KMS-11 (cell line): ENCODE measurements around the gene NOL9.

Experiments used
- H2AFZ ChIP-seq: fragments of 200-600 bp; sonication (generic); 2 replicates; pipeline ENCODE4 v1.6.1; 2016; ENCODE audit warnings: antibody characterized with exemption, mixed run types, low read depth
- H3K27ac ChIP-seq: fragments of 200-600 bp; sonication (generic); 2 replicates; pipeline ENCODE4 v1.6.1; 2016; ENCODE audit warnings: mild to moderate bottlenecking, mixed run types
- H3K27me3 ChIP-seq: fragments of 200-600 bp; sonication (generic); 2 replicates; pipeline ENCODE4 v1.6.1; 2017; ENCODE audit warnings: mild to moderate bottlenecking, low read depth, mixed run types, moderate library complexity; ENCODE audit not compliant: insufficient read depth
- H3K36me3 ChIP-seq: fragments of 200-600 bp; sonication (generic); 2 replicates; pipeline ENCODE4 v1.6.1; 2017; ENCODE audit warnings: mild to moderate bottlenecking, mixed run types; ENCODE audit not compliant: insufficient read depth
- H3K4me1 ChIP-seq: fragments of 200-600 bp; sonication (generic); 2 replicates; pipeline ENCODE4 v1.6.1; 2016; ENCODE audit warnings: mild to moderate bottlenecking, low read depth, mixed run types; ENCODE audit not compliant: poor library complexity, severe bottlenecking
- H3K4me2 ChIP-seq: fragments of 200-600 bp; sonication (generic); 2 replicates; pipeline ENCODE4 v1.7.0; 2016; ENCODE audit warnings: mild to moderate bottlenecking, mixed run types
- H3K4me3 ChIP-seq: fragments of 200-600 bp; sonication (generic); IDR thresholded peaks from 2 replicates; pipeline ENCODE4 v1.6.1; 2017; ENCODE audit warnings: low read depth, low read length, mixed read lengths; ENCODE audit not compliant: insufficient read depth
- H3K79me2 ChIP-seq: fragments of 200-600 bp; sonication (generic); 2 replicates; pipeline ENCODE4 v1.6.1; 2016; ENCODE audit warnings: low read depth, mixed run types; ENCODE audit not compliant: insufficient read depth
- H3K9ac ChIP-seq: fragments of 200-600 bp; sonication (generic); 2 replicates; pipeline ENCODE4 v1.6.1; 2016; ENCODE audit warnings: mild to moderate bottlenecking, mixed run types
- H4K20me1 ChIP-seq: fragments of 200-600 bp; sonication (generic); 2 replicates; pipeline ENCODE4 v1.6.1; 2016; ENCODE audit warnings: mild to moderate bottlenecking, mixed run types; ENCODE audit not compliant: insufficient read depth
- TF ChIP-seq, protein P1 (sequence below): fragments of 200-600 bp; sonication (generic); conservative IDR thresholded peaks from 2 replicates; pipeline ENCODE4 v1.6.1; 2017; ENCODE audit warnings: low read depth, mild to moderate bottlenecking, antibody characterized with exemption, low read length, moderate library complexity, mixed read lengths

Gene NOL9

DNA sequence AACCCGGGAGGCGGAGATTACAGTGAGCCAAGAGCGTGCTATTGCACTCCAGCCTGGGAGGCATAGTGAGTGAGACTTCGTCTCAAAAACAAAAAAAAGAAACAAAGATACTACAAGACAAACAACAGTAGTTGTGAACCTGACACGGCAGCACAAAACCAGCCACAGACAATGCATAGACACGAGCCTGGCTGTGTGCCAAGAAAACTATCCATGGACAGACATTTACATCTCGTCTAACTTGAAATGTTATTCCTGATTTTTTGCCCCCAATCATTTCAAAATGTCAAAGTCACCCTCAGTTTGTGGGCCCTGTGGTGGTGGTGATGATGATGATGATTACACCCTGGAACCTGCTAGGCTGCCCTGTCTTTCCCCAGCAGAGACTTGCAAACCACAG, 42.0 kb upstream of the NOL9 start:
- Histone ChIP-seq H3K27me3 (no peaks in the 10 kb centered on the region), H3K79me2 (peaks cover 53% of the 10 kb centered on the region), H3K4me2 (no peak overlapping the region), H3K4me1 (peaks cover 21% of the 10 kb centered on the region), H2AFZ (no peak overlapping the region), H3K36me3 (peaks cover 11% of the 10 kb centered on the region; the same call in 1 of the 2 replicates), H4K20me1 (peaks cover 28% of the 10 kb centered on the region; the same call in 1 of the 2 replicates), H3K27ac (no peak overlapping the region), H3K9ac (no peak overlapping the region), H3K4me3 (no peak overlapping the region)
- TF ChIP-seq, protein P1, sequence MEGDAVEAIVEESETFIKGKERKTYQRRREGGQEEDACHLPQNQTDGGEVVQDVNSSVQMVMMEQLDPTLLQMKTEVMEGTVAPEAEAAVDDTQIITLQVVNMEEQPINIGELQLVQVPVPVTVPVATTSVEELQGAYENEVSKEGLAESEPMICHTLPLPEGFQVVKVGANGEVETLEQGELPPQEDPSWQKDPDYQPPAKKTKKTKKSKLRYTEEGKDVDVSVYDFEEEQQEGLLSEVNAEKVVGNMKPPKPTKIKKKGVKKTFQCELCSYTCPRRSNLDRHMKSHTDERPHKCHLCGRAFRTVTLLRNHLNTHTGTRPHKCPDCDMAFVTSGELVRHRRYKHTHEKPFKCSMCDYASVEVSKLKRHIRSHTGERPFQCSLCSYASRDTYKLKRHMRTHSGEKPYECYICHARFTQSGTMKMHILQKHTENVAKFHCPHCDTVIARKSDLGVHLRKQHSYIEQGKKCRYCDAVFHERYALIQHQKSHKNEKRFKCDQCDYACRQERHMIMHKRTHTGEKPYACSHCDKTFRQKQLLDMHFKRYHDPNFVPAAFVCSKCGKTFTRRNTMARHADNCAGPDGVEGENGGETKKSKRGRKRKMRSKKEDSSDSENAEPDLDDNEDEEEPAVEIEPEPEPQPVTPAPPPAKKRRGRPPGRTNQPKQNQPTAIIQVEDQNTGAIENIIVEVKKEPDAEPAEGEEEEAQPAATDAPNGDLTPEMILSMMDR, result no peak

DNA sequence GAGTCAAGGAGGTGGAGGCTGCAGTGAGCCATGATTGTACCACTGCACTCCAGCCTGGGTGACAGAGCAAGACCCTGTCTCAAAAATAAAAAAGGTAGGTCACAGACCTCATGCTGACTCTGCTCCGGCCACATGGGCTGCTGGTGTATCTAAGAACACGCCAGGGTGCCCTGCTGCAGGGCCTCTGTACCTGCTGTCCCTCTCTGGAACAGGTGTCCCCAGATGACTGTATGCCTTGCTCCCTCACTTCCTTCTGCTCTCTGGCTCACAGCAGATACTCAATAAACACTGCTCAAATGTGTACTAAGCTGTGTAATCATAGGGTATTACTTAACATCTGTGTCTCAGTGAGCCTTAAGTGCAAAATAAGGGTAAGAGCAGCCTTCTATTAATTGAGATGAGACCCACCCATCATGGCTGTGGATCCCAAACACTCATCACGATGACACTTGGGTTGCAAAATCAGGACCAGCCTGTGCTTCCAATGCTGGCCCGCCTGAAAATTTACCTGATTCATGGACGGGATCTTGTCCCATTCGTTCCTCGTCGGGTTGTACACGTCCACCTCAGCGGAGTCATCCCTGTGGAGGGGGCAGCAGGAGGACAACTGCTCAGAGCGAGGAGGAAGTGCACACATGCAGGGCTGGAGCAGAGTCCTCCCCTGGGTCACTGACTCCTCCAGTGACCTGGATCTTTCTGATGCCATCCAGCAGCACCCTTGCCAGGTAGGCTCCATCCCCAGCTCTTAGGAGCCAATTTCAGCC, 40.8 kb upstream of the NOL9 start:
- H3K9ac ChIP-seq, result no peak overlapping the region
- H3K36me3 ChIP-seq, result peaks cover 11% of the 10 kb centered on the region; the same call in 1 of the 2 replicates
- no peak overlapping the region for H3K4me2 ChIP-seq
- peaks cover 41% of the 10 kb centered on the region for H3K79me2 ChIP-seq
- no peak overlapping the region for H3K4me3 ChIP-seq
- no peak overlapping the region for H3K27ac ChIP-seq
- H4K20me1 ChIP-seq, result peaks cover 19% of the 10 kb centered on the region; the same call in 1 of the 2 replicates
- TF ChIP-seq, protein P1, result no peak
- no peaks in the 10 kb centered on the region for H3K27me3 ChIP-seq
- no peak overlapping the region for H2AFZ ChIP-seq
- H3K4me1 ChIP-seq, result peaks cover 17% of the 10 kb centered on the region

DNA sequence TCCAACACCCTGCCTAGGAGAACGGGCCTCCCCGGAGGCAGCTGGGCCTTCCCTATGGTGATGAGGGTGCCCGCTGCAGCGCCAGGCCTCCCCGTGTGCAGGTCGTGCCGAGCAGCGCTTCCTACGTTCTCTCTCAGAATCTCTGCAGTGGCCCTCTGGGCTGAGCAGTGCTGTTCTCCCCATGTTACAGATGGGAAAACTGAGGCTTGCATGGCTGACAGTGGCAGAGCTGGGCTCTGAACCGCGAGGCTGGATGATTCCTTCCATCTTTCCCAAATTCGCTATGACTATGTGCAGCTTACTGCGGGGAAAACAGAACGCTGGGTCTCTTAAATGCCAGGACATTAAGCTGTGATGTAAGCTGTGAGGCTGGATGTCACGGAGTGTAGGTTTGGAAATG, 39.5 kb upstream of the NOL9 start:
- no peak overlapping the region for H3K4me2 ChIP-seq
- TF ChIP-seq, protein P1, result no peak
- H4K20me1 ChIP-seq, result peaks cover 17% of the 10 kb centered on the region; the same call in 1 of the 2 replicates
- no peak overlapping the region for H3K27ac ChIP-seq
- H3K27me3 ChIP-seq, result no peaks in the 10 kb centered on the region
- peaks cover 11% of the 10 kb centered on the region; the same call in 1 of the 2 replicates for H3K36me3 ChIP-seq
- H3K9ac ChIP-seq, result no peak overlapping the region
- H2AFZ ChIP-seq, result no peak overlapping the region
- H3K79me2 ChIP-seq, result peaks cover 28% of the 10 kb centered on the region
- H3K4me3 ChIP-seq, result no peak overlapping the region
- peaks cover 6% of the 10 kb centered on the region for H3K4me1 ChIP-seq

DNA sequence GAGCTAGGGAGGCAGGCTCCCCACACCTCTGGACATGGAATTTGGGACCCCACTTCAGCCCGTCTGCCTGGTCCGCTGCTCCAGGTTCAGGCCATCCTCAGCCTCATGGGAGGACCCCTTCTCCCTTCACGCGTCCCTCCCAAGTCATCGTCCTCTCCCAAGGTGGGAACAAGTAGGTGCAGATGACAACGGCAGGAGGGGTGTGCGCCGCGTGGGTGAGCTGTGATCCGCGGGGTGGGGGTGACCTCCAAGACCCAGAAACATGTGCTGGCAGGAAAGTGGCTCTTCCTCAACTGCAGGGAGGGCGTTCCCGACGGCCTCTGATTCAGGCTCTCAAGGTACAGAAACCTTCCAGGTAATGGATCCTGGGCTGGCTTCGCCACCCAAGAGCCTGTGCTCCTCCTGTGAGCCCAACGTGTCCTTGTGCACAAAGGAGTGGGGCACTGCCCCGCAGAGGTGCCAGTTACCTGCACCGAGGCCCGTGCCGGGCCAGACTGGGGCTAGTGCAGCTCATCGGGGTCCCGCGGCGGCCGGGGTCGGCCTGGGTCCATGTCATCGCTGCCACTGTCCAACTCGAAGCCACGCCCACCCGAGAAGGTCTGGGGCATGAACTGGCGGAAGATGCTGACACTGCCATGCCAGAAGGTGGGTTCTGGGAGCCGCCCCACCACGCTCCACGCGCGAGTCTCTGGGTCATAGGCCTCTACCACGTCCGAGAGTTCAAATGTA, 38.7 kb upstream of the NOL9 start:
- no peak overlapping the region for H2AFZ ChIP-seq
- H3K4me1 ChIP-seq, result peaks cover 2% of the 10 kb centered on the region
- H3K36me3 ChIP-seq, result peaks cover 8% of the 10 kb centered on the region; the same call in 1 of the 2 replicates
- no peak overlapping the region for H3K27ac ChIP-seq
- TF ChIP-seq, protein P1, result no peak
- H3K4me2 ChIP-seq, result no peak overlapping the region
- H4K20me1 ChIP-seq, result peaks cover 15% of the 10 kb centered on the region; the same call in 1 of the 2 replicates
- H3K79me2 ChIP-seq, result peaks cover 20% of the 10 kb centered on the region
- H3K27me3 ChIP-seq, result no peaks in the 10 kb centered on the region
- no peak overlapping the region for H3K9ac ChIP-seq
- H3K4me3 ChIP-seq, result no peak overlapping the region
